Measurements from ENCODE around the gene NCAN. TPM values are rescaled to one million over a fixed set of nuclear protein-coding genes. Genes with fewer than 3 reads are reported as not detected.

Gene NCAN
- polyA plus RNA-seq, 2 of the 4 experiments (the other 2 are of a cell fraction) = 0.03 to 0.05 TPM

DNA sequence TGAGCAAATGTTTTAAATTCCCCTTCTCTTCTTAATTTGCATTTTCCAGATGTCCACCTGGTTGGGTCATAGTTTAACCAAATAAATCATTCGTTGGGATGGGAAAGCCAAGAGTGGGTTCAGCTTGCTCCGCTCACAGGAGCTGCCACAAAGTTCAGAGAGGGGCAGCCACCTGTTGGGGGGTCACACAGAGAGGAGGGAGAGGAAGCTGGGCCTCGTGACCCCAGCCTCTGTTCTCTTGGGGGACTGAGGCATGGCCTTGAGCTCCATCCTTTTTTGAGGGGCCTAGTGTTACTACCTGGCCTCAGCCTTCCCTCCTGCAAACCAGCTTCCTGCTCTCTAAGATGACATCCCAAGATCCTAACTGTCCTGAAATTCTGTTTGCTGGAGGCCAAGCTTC lies 44.1 kb upstream of the NCAN start:
- CTCF ChIA-PET = interaction anchor here (0.5 to 1.7 kb wide), 5 partner anchors 9 to 410 kb away, joined by 3 to 5 read pairs (median 3); no protein-coding TSS in a partner anchor
- H3K9me3 ChIP-seq = no peaks in the 10 kb centered on the region
- no peak for ATAC-seq
- H3K4me3 ChIP-seq = no peak overlapping the region
- TF ChIP-seq CHD4 (IDR thresholded peaks at IDR 0.05; ENCODE audit: borderline replicate concordance) = no peak
- TF ChIP-seq HEYL (CRISPR knock-in tag; IDR thresholded peaks at IDR 0.05) = no peak
- TF ChIP-seq SMC3 (IDR thresholded peaks at IDR 0.05) = no peak
- TF ChIP-seq CBX2 (IDR thresholded peaks at IDR 0.05; ENCODE audit: borderline replicate concordance, low read depth) = no peak
- no peak for TF ChIP-seq CBX8 (IDR thresholded peaks at IDR 0.05)
- no peak for TF ChIP-seq NFE2L2 (conservative IDR thresholded peaks at IDR 0.05; ENCODE audit: low read length)
- TF ChIP-seq, protein P1, sequence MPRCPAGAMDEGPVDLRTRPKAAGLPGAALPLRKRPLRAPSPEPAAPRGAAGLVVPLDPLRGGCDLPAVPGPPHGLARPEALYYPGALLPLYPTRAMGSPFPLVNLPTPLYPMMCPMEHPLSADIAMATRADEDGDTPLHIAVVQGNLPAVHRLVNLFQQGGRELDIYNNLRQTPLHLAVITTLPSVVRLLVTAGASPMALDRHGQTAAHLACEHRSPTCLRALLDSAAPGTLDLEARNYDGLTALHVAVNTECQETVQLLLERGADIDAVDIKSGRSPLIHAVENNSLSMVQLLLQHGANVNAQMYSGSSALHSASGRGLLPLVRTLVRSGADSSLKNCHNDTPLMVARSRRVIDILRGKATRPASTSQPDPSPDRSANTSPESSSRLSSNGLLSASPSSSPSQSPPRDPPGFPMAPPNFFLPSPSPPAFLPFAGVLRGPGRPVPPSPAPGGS (IDR thresholded peaks at IDR 0.05) = no peak
- TF ChIP-seq, protein P2, sequence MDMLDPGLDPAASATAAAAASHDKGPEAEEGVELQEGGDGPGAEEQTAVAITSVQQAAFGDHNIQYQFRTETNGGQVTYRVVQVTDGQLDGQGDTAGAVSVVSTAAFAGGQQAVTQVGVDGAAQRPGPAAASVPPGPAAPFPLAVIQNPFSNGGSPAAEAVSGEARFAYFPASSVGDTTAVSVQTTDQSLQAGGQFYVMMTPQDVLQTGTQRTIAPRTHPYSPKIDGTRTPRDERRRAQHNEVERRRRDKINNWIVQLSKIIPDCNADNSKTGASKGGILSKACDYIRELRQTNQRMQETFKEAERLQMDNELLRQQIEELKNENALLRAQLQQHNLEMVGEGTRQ (IDR thresholded peaks at IDR 0.05) = no peak
- TF ChIP-seq ZC3H11A (IDR thresholded peaks at IDR 0.05) = no peak
- TF ChIP-seq NR3C1 (IDR thresholded peaks at IDR 0.05) = no peak
- no peak for TF ChIP-seq MAFK (IDR thresholded peaks at IDR 0.05; ENCODE audit: partially characterized antibody)
- TF ChIP-seq EHMT2 (IDR thresholded peaks at IDR 0.05; ENCODE audit: low read depth) = no peak
- TF ChIP-seq POLR2AphosphoS2 (conservative IDR thresholded peaks at IDR 0.05; ENCODE audit: low read length) = no peak
- TF ChIP-seq, protein P3, sequence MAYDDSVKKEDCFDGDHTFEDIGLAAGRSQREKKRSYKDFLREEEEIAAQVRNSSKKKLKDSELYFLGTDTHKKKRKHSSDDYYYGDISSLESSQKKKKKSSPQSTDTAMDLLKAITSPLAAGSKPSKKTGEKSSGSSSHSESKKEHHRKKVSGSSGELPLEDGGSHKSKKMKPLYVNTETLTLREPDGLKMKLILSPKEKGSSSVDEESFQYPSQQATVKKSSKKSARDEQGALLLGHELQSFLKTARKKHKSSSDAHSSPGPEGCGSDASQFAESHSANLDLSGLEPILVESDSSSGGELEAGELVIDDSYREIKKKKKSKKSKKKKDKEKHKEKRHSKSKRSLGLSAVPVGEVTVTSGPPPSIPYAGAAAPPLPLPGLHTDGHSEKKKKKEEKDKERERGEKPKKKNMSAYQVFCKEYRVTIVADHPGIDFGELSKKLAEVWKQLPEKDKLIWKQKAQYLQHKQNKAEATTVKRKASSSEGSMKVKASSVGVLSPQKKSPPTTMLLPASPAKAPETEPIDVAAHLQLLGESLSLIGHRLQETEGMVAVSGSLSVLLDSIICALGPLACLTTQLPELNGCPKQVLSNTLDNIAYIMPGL (CRISPR knock-in tag; IDR thresholded peaks at IDR 0.05; ENCODE audit: borderline replicate concordance) = no peak
- no peak for DNase-seq (ENCODE audit: low read depth in 1 of 2, low spot score in 1 of 2)
- H3K27ac ChIP-seq = no peak overlapping the region
- WGBS (ENCODE audit: missing lambda C conversion rate) = 86% methylated on average over 3 of the region's 3 CpGs
- FAIRE-seq = no peak
- peaks cover 5% of the 10 kb centered on the region; the same call in 1 of the 3 replicates for H3K4me1 ChIP-seq
- H3K4me2 ChIP-seq = no peak overlapping the region
- POLR2A ChIA-PET = no interaction called here

DNA sequence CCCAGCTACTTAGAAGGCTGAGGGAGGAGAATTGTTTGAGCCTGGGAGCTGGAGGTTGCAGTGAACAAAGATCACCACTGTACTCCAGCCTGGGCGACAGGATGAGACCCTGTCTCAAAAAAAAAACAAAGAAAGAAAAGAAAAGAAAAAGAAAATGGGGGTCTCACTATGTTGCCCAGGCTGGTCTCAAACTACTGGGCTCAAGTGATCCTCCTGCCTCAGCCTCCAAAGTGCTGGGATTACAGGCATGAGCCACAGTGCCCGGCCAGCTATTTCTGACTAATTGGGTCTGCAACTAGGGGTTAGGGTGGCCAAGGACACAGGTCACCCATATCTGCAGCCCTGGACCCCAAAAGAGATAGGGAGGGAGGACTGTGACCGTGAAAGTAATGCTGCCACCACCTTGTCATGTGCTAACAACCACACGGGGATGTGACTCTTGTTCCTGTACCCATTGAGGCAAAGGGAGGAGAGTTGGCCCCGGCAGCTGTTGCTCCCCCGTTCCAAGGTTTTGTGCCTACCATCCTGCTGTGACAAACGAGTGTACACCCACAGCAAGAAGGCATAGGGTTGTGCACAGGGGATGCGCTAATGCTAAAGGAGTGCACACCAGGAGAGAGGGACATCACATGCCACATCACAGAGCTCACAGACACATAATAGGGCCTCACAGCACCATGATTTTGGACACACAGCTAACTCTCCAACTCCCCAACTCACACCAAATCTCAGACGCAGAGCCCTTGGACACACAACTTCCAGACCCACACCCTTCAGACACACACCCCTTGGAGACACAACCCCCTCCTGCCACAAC lies 42.3 kb upstream of the NCAN start:
- peaks cover 5% of the 10 kb centered on the region; the same call in 1 of the 3 replicates for H3K4me1 ChIP-seq
- no peak overlapping the region for H3K27ac ChIP-seq
- POLR2A ChIA-PET = interaction anchor here (0.7 kb wide), 1 partner anchor 9 kb away, joined by 4 read pairs; no protein-coding TSS in a partner anchor
- no peak overlapping the region for H3K4me3 ChIP-seq
- H3K9me3 ChIP-seq = no peaks in the 10 kb centered on the region
- TF ChIP-seq HOXB5 (CRISPR knock-in tag; IDR thresholded peaks at IDR 0.05) (no peak), HOXA7 (CRISPR knock-in tag; IDR thresholded peaks at IDR 0.05) (no peak), SREBF2 (IDR thresholded peaks at IDR 0.05) (no peak), NPAS2 (CRISPR knock-in tag; IDR thresholded peaks at IDR 0.05; ENCODE audit: borderline replicate concordance) (no peak), KDM5A (IDR thresholded peaks at IDR 0.05) (no peak), TP53 (CRISPR knock-in tag; IDR thresholded peaks at IDR 0.05) (no peak)
- TF ChIP-seq, protein P4, sequence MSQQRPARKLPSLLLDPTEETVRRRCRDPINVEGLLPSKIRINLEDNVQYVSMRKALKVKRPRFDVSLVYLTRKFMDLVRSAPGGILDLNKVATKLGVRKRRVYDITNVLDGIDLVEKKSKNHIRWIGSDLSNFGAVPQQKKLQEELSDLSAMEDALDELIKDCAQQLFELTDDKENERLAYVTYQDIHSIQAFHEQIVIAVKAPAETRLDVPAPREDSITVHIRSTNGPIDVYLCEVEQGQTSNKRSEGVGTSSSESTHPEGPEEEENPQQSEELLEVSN (IDR thresholded peaks at IDR 0.05; ENCODE audit: borderline replicate concordance, low read depth) = no peak
- TF ChIP-seq, protein P5, sequence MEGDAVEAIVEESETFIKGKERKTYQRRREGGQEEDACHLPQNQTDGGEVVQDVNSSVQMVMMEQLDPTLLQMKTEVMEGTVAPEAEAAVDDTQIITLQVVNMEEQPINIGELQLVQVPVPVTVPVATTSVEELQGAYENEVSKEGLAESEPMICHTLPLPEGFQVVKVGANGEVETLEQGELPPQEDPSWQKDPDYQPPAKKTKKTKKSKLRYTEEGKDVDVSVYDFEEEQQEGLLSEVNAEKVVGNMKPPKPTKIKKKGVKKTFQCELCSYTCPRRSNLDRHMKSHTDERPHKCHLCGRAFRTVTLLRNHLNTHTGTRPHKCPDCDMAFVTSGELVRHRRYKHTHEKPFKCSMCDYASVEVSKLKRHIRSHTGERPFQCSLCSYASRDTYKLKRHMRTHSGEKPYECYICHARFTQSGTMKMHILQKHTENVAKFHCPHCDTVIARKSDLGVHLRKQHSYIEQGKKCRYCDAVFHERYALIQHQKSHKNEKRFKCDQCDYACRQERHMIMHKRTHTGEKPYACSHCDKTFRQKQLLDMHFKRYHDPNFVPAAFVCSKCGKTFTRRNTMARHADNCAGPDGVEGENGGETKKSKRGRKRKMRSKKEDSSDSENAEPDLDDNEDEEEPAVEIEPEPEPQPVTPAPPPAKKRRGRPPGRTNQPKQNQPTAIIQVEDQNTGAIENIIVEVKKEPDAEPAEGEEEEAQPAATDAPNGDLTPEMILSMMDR (IDR thresholded peaks at IDR 0.05) = no peak
- TF ChIP-seq, protein P6, sequence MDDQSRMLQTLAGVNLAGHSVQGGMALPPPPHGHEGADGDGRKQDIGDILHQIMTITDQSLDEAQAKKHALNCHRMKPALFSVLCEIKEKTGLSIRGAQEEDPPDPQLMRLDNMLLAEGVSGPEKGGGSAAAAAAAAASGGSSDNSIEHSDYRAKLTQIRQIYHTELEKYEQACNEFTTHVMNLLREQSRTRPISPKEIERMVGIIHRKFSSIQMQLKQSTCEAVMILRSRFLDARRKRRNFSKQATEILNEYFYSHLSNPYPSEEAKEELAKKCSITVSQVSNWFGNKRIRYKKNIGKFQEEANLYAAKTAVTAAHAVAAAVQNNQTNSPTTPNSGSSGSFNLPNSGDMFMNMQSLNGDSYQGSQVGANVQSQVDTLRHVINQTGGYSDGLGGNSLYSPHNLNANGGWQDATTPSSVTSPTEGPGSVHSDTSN (IDR thresholded peaks at IDR 0.05) = no peak
- TF ChIP-seq, protein P7, sequence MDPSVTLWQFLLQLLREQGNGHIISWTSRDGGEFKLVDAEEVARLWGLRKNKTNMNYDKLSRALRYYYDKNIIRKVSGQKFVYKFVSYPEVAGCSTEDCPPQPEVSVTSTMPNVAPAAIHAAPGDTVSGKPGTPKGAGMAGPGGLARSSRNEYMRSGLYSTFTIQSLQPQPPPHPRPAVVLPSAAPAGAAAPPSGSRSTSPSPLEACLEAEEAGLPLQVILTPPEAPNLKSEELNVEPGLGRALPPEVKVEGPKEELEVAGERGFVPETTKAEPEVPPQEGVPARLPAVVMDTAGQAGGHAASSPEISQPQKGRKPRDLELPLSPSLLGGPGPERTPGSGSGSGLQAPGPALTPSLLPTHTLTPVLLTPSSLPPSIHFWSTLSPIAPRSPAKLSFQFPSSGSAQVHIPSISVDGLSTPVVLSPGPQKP (IDR thresholded peaks at IDR 0.05; ENCODE audit: low read depth, low read length) = no peak
- 76% methylated on average over 7 of the region's 9 CpGs for WGBS (ENCODE audit: missing lambda C conversion rate)
- CTCF ChIA-PET = no interaction called here
- no peak for FAIRE-seq
- no peak for DNase-seq (ENCODE audit: low read depth in 1 of 2, low spot score in 1 of 2)
- ATAC-seq = no peak; a peak in 1 of 6 replicates
- H3K4me2 ChIP-seq = no peak overlapping the region
